Breast epithelium (tissue), 4 donors: ENCODE data around the gene NDUFS3. TPM values are rescaled to one million over a fixed set of nuclear protein-coding genes. Genes with fewer than 3 reads are reported as not detected.

Experiments
- DNase-seq, 2 donors: peaks; one replicate each; pipeline ENCODE4 v3.0.0-alpha.2; 2019; ENCODE audit warnings: low spot score in 2 of 2
- H3K27ac ChIP-seq, 2 donors: fragments of 200-600 bp; sonication (generic) in 1 of 2; one replicate each; pipeline ENCODE4 v1.5.1; 2016 to 2019; ENCODE audit warnings: mild to moderate bottlenecking in 1 of 2
- H3K27me3 ChIP-seq, 2 donors: fragments of 200-600 bp; sonication (generic) in 1 of 2; one replicate each; pipeline versions ENCODE4 v1.5.1 to v1.6.0; 2017 to 2019; ENCODE audit warnings: control low read depth in 1 of 2, mild to moderate bottlenecking in 1 of 2
- H3K36me3 ChIP-seq: fragments of 200-600 bp; one replicate; pipeline ENCODE4 v1.5.1; 2019
- H3K4me1 ChIP-seq, 2 donors: fragments of 200-600 bp; sonication (generic); one replicate each; pipeline ENCODE4 v1.5.1; 2016 to 2019; ENCODE audit warnings: control low read depth in 1 of 2
- H3K4me3 ChIP-seq, 3 donors: fragments of 200-600 bp; sonication (generic); 1 replicate in 2 of 3; 2 replicates in 1 of 3; pipeline ENCODE4 v1.5.1; 2016 to 2019; ENCODE audit warnings: mild to moderate bottlenecking in 3 of 3, moderate library complexity in 2 of 3
- H3K9me3 ChIP-seq, 2 donors: fragments of 200-600 bp; sonication (generic) in 1 of 2; one replicate each; pipeline ENCODE4 v1.5.1; 2016 to 2019; ENCODE audit warnings: control low read depth in 1 of 2
- CTCF ChIP-seq, 3 donors: fragments of 450-650 bp; IDR thresholded peaks; one replicate each; pipeline ENCODE4 v1.5.1; 2016 to 2017; ENCODE audit warnings: antibody characterized with exemption in 3 of 3, mild to moderate bottlenecking in 3 of 3, moderate library complexity in 3 of 3
- POLR2A ChIP-seq: fragments of 450-650 bp; IDR thresholded peaks from one replicate; pipeline ENCODE4 v1.6.1; 2016; ENCODE audit warnings: antibody characterized with exemption, mild to moderate bottlenecking, moderate library complexity
- POLR2AphosphoS5 ChIP-seq, 3 donors: sonication (generic); formaldehyde crosslinking; IDR thresholded peaks; one replicate each; pipeline ENCODE4 v1.6.1; 2017; ENCODE audit warnings: antibody characterized with exemption in 3 of 3
- intact Hi-C: fragments of 100-400 bp; cut with DNase I; formaldehyde crosslinking; loops from one replicate; pipeline ENCODE4 v1.15.1; 2023; ENCODE audit warnings: low total_unique reads
- total RNA-seq, 3 donors: library from RNA; depleted of rRNA; stranded (reverse); fragments of >200 nt; gene quantifications; one replicate each; pipeline ENCODE4 v1.1.0, GENCODE V29; 2016

The NDUFS3 gene
- total RNA-seq, 3 donors from 2014 or later = 49.0 to 59.7 (median 49.2) TPM

DNA sequence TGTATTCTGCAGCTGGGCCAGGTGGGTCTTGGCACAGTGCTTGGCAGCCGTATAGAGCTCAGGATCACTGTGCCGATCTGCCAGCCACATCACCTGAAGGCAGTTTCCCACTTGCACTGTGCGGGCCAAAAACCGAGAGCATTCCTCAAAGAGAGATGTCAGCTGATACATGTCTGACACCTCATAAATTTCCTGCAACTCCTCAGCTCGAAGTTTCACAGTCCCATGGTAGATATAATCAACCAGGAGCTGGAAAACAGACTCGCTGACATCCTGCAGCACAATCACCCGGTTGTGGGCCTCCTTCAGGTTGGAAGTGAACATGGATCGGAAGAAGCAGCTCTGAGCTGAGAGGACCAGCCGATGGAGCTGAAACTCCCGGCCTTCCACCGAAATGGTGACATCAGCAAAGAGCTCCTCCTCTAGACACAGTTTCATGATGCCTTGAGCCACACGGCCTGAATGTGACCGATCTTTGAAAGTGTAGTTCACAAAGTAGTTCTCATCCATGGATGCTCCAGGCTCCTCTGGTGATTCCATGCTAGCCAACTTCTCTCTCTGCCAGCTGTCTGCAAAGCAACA, 1.3 kb upstream of the NDUFS3 start:
- H3K9me3 ChIP-seq = no peaks in the 10 kb centered on the region
- H3K27me3 ChIP-seq = no peaks in the 10 kb centered on the region
- peak overlapping the region; percentile 93 to 96 for H3K27ac ChIP-seq
- peaks cover 0 to 28% of the 10 kb centered on the region in 2 donors for H3K4me1 ChIP-seq
- no peak for TF ChIP-seq CTCF (IDR thresholded peaks at IDR 0.05)
- no peak for TF ChIP-seq POLR2A
- no peak for TF ChIP-seq POLR2AphosphoS5 (IDR thresholded peaks at IDR 0.05)
- DNase-seq = no peak
- H3K36me3 ChIP-seq = no peaks in the 10 kb centered on the region
- H3K4me3 ChIP-seq = peak overlapping the region in 2 of 3 donors; percentile 76 to 98
- intact Hi-C loops = no loop called here

DNA sequence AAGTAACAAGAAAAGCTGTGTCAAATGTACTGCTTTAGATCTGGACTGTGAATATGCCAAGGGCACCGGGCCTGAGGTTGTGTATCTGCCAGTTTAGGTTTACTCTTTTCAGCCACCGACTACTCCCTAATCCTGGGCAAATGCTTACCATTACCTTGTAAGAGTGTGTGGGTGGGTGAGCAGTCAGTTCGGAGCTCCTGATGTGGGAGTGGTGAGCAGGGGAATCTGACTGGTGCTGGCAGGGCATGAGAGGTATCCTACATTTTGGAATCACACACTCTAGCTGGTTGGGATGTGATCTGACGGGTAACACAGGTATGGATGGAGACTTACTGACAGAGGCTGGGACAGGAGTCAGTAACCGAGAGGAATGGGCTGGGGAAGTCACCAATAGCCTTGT, 5.0 kb downstream of the NDUFS3 start:
- no peaks in the 10 kb centered on the region for H3K9me3 ChIP-seq
- no peaks in the 10 kb centered on the region for H3K36me3 ChIP-seq
- TF ChIP-seq POLR2A = no peak
- TF ChIP-seq CTCF (IDR thresholded peaks at IDR 0.05) = no peak
- no peak for TF ChIP-seq POLR2AphosphoS5 (IDR thresholded peaks at IDR 0.05)
- H3K27me3 ChIP-seq = no peaks in the 10 kb centered on the region
- H3K27ac ChIP-seq = no peak overlapping the region
- peaks cover 0 to 11% of the 10 kb centered on the region in 2 donors for H3K4me1 ChIP-seq
- no peak overlapping the region for H3K4me3 ChIP-seq
- DNase-seq = no peak
- intact Hi-C loops = no loop called here

DNA sequence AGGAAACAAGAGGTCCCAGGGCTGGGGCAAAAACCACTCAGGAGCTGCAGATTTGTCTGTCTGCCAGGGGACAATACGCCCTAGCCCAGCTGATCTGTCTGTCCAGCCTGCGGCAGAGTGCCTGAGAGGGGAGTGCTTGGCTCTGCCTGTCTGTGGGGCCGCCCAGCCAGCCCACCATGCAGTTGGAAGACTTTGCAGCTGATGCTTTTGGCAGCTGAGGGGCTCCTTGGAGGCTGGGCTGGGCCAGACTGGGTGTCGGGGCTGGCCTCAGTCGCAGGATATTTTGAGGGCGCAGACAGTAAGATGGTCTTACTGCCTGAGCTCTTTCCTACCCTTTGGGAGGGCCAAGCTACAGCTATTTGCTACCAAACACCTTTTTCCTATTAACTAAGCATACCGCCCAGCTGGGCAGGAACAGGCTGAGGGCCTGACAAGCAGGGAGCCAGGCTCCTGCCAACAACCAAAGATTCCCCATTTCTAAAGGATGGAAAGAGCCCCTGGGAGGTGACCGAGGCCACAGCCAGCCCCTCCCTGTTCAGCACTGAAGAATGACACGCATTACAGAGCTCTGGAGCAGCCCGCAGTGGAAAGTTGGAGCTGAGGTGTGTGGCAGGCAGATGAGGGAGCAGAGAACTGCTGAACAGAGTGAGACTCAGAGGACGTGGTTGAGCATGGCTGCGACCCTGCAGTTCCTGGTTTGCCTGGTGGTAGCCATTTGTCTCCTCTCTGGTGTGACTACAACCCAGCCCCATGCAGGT, 7.4 kb downstream of the NDUFS3 start, which contains the start of gene FAM180B:
Gene FAM180B, plus strand, starts transcription at position 581 of the 758 bp plus-strand sequence. Its CDS starts 91 bp downstream, at position 672.
- Histone ChIP-seq H3K27ac (peak within 1 kb of the TSS in 1 of 2 donors; percentile 72), H3K36me3 (no peaks in the 10 kb centered on the region), H3K4me1 (no peaks in the 10 kb centered on the region), H3K9me3 (no peaks in the 10 kb centered on the region), H3K4me3 (peak within 1 kb of the TSS in 1 of 3 donors; percentile 21), H3K27me3 (no peaks in the 10 kb centered on the region)
- intact Hi-C loops = no loop called here
- no peak for DNase-seq
- no peak for TF ChIP-seq POLR2AphosphoS5 (IDR thresholded peaks at IDR 0.05)
- no peak for TF ChIP-seq POLR2A
- no peak for TF ChIP-seq CTCF (IDR thresholded peaks at IDR 0.05)

- no peak for DNase-seq
- H3K4me1 ChIP-seq = no peaks in the 10 kb centered on the region
- no peaks in the 10 kb centered on the region for H3K36me3 ChIP-seq
- intact Hi-C loops = no loop called here
- no peaks in the 10 kb centered on the region for H3K9me3 ChIP-seq
- H3K27ac ChIP-seq = peak overlapping the region in 1 of 2 donors; percentile 72
- peak overlapping the region in 1 of 3 donors; percentile 21 for H3K4me3 ChIP-seq
- TF ChIP-seq POLR2AphosphoS5 (IDR thresholded peaks at IDR 0.05) (no peak), CTCF (IDR thresholded peaks at IDR 0.05) (no peak), POLR2A (no peak)
- no peaks in the 10 kb centered on the region for H3K27me3 ChIP-seq
These were observed 8.3 kb downstream of the NDUFS3 start for GRCh38 chr11:47587039-47587716.
